SU-DHL-6 (cell line): ENCODE data around the gene CNN3.

Experiments
- H2AFZ ChIP-seq: fragments of 200-600 bp; sonication (generic); 2 replicates; pipeline ENCODE4 v1.6.1; 2014; ENCODE audit warnings: low read depth, mild to moderate bottlenecking, moderate library complexity, mixed read lengths, antibody characterized with exemption, low read length; ENCODE audit not compliant: severe bottlenecking
- H3F3A ChIP-seq: fragments of 200-600 bp; shearing (Covaris generic); 2 replicates; pipeline ENCODE4 v1.6.0; 2016; ENCODE audit warnings: antibody characterized with exemption, mild to moderate bottlenecking; ENCODE audit not compliant: insufficient read depth
- H3K27ac ChIP-seq: fragments of 200-600 bp; sonication (generic); 2 replicates; pipeline ENCODE4 v1.5.1; 2016; ENCODE audit warnings: low read depth, mild to moderate bottlenecking, low read length, moderate library complexity, mixed read lengths
- H3K27me3 ChIP-seq: fragments of 200-600 bp; sonication (generic), shearing (Covaris generic); 2 replicates; pipeline ENCODE4 v1.6.0; 2014; ENCODE audit warnings: mild to moderate bottlenecking, low read length
- H3K36me3 ChIP-seq: fragments of 200-600 bp; sonication (generic); 2 replicates; pipeline ENCODE4 v1.6.1; 2014; ENCODE audit warnings: mild to moderate bottlenecking, low read length, mixed read lengths
- H3K4me2 ChIP-seq: fragments of 300-600, 200-600 bp; shearing (Covaris generic), sonication (generic); 2 replicates; pipeline ENCODE4 v1.6.0; 2014; ENCODE audit warnings: low read length, low read depth, mild to moderate bottlenecking; ENCODE audit not compliant: poor library complexity, severe bottlenecking
- H3K4me3 ChIP-seq: fragments of 200-600 bp; sonication (generic); 2 replicates; pipeline ENCODE4 v1.5.1; 2014; ENCODE audit warnings: antibody characterized with exemption, low read length, mild to moderate bottlenecking, mixed read lengths; ENCODE audit not compliant: insufficient read depth, poor library complexity, severe bottlenecking
- H3K79me2 ChIP-seq: fragments of 200-600 bp; sonication (generic); 2 replicates; pipeline ENCODE4 v1.6.1; 2014; ENCODE audit warnings: mild to moderate bottlenecking, low read length, moderate library complexity; ENCODE audit not compliant: insufficient read depth
- H3K9ac ChIP-seq: fragments of 200-600 bp; sonication (generic); 2 replicates; pipeline ENCODE4 v1.7.0; 2014; ENCODE audit warnings: mild to moderate bottlenecking, low read length
- H3K9me2 ChIP-seq: fragments of 200-600 bp; sonication (generic); replicated peaks from 2 replicates; pipeline ENCODE4 v1.6.1; 2014; ENCODE audit warnings: low read length; ENCODE audit not compliant: insufficient read depth
- H3K9me3 ChIP-seq: fragments of 200-600 bp; sonication (generic); 2 replicates; pipeline ENCODE4 v1.6.1; 2014; ENCODE audit warnings: low read length, mixed read lengths; ENCODE audit not compliant: insufficient read depth
- H4K20me1 ChIP-seq: fragments of 200-600 bp; sonication (generic); 2 replicates; pipeline ENCODE4 v1.6.1; 2014; ENCODE audit warnings: low read depth, mild to moderate bottlenecking, antibody characterized with exemption, low read length, moderate library complexity, mixed read lengths
- EZH2phosphoT487 ChIP-seq: fragments of 200-600 bp; sonication (generic), shearing (Covaris generic); conservative IDR thresholded peaks from 2 replicates; pipeline ENCODE4 v1.6.1; 2018; ENCODE audit warnings: mild to moderate bottlenecking, antibody characterized with exemption, low read length, moderate library complexity, mixed read lengths
- TF ChIP-seq, protein P1 (sequence below): fragments of 200-600 bp; sonication (generic); IDR thresholded peaks from one replicate; pipeline ENCODE4 v1.5.1; 2017; ENCODE audit warnings: antibody characterized with exemption, mild to moderate bottlenecking, low read length, moderate library complexity; ENCODE audit not compliant: insufficient read depth, poor library complexity, severe bottlenecking

CNN3 gene

DNA sequence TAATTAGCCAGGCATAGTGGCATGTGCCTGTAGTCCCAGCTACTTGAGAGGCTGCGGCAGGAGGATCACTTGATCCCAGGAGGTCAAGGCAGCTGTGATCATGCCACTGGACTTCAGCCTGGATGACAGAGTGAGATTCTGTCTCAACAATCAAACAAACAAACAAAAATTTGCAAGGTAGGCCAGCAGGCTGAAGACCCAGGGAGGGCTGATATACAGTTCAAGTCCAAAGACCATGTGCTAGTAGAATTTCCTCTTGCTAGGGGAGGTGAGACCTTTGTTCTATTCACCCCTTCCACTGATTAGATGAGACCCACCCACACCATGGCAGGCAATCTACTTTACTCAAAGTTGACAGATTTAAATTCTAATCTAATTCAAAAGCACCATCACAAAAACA is 31.2 kb upstream of the CNN3 start:
- TF ChIP-seq, protein P1, sequence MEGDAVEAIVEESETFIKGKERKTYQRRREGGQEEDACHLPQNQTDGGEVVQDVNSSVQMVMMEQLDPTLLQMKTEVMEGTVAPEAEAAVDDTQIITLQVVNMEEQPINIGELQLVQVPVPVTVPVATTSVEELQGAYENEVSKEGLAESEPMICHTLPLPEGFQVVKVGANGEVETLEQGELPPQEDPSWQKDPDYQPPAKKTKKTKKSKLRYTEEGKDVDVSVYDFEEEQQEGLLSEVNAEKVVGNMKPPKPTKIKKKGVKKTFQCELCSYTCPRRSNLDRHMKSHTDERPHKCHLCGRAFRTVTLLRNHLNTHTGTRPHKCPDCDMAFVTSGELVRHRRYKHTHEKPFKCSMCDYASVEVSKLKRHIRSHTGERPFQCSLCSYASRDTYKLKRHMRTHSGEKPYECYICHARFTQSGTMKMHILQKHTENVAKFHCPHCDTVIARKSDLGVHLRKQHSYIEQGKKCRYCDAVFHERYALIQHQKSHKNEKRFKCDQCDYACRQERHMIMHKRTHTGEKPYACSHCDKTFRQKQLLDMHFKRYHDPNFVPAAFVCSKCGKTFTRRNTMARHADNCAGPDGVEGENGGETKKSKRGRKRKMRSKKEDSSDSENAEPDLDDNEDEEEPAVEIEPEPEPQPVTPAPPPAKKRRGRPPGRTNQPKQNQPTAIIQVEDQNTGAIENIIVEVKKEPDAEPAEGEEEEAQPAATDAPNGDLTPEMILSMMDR: no peak
- no peak for TF ChIP-seq EZH2phosphoT487
- Histone ChIP-seq H3F3A (no peaks in the 10 kb centered on the region), H3K79me2 (no peaks in the 10 kb centered on the region), H3K9me3 (no peaks in the 10 kb centered on the region), H3K4me3 (no peak overlapping the region), H3K4me2 (no peak overlapping the region), H3K36me3 (no peaks in the 10 kb centered on the region), H3K27me3 (no peaks in the 10 kb centered on the region), H3K9me2 (no peaks in the 10 kb centered on the region), H3K27ac (no peak overlapping the region), H2AFZ (no peak overlapping the region), H3K9ac (no peak overlapping the region), H4K20me1 (no peaks in the 10 kb centered on the region)

DNA sequence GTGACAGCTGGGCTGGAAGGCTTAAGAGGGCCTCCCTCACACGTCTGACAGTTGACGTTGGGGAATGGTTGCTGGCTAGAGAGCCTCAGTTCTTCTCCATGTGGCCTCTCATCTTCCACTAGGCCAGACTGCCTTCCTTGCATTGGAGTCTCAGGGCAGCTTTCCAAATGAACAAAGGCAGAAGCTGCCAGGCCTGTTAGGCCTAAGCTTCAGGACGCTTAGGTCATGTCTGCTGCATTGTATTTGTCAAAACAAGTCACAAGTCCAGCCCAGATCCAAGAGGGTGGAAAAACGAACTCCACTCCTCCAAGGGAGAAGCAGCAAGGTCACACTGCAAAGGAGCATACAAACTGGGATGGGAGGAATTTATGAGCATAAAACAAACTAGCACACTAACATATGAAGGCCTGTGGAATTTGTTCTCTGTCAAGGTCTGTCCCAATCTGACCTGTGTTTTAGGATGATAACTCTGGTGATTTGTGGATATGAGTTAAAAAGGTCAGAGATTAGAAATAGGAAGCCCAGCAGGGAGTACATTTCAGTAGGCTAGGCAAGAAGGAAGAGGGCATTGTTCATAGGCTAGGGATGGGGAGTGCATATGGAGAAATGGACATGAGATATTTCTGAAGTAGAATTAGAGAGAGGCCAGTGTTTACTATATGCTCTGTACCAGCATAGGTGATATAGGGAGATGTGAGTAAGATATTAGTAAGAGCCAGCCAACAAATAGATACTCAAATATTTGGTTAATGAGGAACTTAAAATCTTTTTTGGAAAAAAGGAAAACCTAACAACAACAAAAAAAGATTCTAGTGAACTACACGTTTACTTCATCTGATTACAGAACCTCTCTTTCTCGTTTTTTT is 29.1 kb upstream of the CNN3 start:
- H3F3A ChIP-seq: no peaks in the 10 kb centered on the region
- H3K36me3 ChIP-seq: no peaks in the 10 kb centered on the region
- H3K9ac ChIP-seq: no peak overlapping the region
- TF ChIP-seq, protein P1: no peak
- TF ChIP-seq EZH2phosphoT487: no peak
- no peak overlapping the region for H3K4me3 ChIP-seq
- H3K79me2 ChIP-seq: no peaks in the 10 kb centered on the region
- H3K4me2 ChIP-seq: no peak overlapping the region
- H3K9me2 ChIP-seq: no peaks in the 10 kb centered on the region
- no peak overlapping the region for H2AFZ ChIP-seq
- H3K27me3 ChIP-seq: no peaks in the 10 kb centered on the region
- H3K9me3 ChIP-seq: no peaks in the 10 kb centered on the region
- H4K20me1 ChIP-seq: no peaks in the 10 kb centered on the region
- H3K27ac ChIP-seq: no peak overlapping the region

GRCh38 chr1:94954263-94955220 is 27.6 kb upstream of the CNN3 start:
- TF ChIP-seq EZH2phosphoT487: no peak
- TF ChIP-seq, protein P1: no peak
- Histone ChIP-seq H3K4me3 (no peak overlapping the region), H3K9me2 (no peaks in the 10 kb centered on the region), H2AFZ (no peak overlapping the region), H3K4me2 (no peak overlapping the region), H3K27me3 (no peaks in the 10 kb centered on the region), H3K27ac (no peak overlapping the region), H4K20me1 (no peaks in the 10 kb centered on the region), H3K79me2 (no peaks in the 10 kb centered on the region), H3K9me3 (no peaks in the 10 kb centered on the region), H3K9ac (no peak overlapping the region), H3F3A (no peaks in the 10 kb centered on the region), H3K36me3 (no peaks in the 10 kb centered on the region)
